Glomerular endothelial cell (primary cell): ENCODE data around the gene FDXR. TPM values are rescaled to one million over a fixed set of nuclear protein-coding genes. Genes with fewer than 3 reads are reported as not detected.

Experiments used
- DNase-seq: peaks from one replicate; pipeline ENCODE4 v3.0.0-alpha.2; 2011; ENCODE audit warnings: low read depth, low spot score; ENCODE audit errors: extremely low read depth
- total RNA-seq: library from RNA; depleted of rRNA; stranded (reverse); fragments of >200 nt; gene quantifications from 2 replicates; pipeline ENCODE4 v1.2.3, GENCODE V29; 2015

The FDXR gene
- total RNA-seq, 1 donor from 2014 or later = 38.6 TPM

DNA sequence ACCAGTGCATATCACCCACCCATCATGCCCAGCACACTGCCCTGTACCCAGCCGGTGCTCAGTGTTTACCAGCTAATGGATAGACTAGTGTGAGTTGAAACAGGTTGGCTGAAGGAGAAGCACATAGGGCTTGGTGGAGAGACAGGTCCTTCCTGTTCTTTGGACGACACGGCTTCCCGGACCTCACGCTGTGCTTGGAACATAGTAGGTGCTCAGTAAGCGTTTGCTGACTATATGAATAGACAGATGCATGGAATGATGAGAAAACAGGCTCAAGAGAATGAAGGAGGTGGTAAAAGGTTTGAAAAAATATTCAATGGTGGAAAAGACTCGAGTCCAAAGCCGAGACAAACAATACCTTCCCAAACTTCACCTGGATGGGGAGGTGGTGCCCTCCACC lies 27.4 kb upstream of the FDXR start:
- no peak for DNase-seq

GRCh38 chr17:74898376-74898946 lies 25.7 kb upstream of the FDXR start:
- DNase-seq = no peak

GRCh38 chr17:74893936-74894671 lies 21.3 kb upstream of the FDXR start:
- DNase-seq = no peak

GRCh38 chr17:74892974-74893911 lies 20.4 kb upstream of the FDXR start, which contains the start of gene FADS6:
TSS of gene FADS6 (minus strand) at chr17:74893633. CDS start at chr17:74893595, 38 bp downstream.
- no peak for DNase-seq

DNA sequence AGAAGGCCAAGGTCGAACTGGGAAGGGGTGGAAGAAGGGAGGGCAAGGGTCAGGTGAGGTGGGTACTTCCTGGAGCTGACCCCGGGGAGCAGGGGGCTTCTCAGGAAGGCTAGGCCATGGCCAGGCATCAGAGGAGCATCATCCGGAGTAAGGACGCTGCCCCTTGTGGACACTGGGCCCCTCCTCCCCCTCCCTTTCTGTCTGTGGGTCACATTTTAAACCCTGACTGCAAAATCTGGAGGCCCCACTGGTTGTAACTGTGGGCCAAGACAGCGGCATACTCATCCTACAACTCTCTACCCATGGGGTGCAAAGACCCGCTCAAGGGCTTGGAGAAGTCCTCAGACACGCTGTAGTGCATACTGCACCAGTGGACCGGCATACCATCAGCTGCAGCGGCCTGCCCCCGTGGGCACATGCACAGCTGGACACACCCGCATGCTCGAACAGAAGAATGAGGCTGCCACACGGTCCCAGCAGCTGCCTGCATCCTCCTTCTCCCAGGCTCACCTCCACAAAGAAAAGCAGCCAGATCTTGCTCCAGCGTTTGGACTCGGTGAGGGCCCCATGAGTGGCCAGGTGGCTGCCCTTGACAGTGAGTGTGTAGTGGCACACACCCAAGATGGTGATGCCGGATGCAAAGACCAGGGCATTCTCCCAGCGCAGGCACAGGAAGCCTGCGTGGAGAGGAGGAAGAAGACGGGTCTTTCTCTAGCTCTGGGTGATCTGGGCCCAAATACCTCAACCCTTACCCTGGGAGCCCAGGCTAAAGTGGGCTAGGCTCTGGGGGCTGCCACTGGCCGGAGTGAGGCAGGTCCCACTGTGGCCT lies 19.4 kb upstream of the FDXR start:
- DNase-seq = no peak

DNA sequence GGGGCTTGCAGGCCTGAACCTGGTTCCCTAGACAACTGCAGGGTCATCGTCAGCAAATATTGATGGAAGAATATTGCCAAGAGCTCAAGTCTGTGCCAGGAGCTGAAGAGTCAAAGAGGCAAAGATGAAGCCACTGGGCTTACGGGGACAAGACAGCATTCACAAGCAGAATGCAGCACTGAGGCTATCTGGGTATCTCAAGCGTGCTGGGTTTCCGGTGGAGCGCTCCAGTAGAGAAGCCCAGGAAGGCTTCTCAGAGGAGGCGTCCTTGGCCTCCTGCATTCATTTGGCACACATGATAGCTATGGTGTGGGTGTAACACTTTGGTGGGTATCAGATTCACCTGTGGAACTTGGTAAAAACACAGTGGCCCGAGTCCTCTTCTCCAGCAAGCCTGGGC lies 17.8 kb upstream of the FDXR start:
- no peak for DNase-seq

DNA sequence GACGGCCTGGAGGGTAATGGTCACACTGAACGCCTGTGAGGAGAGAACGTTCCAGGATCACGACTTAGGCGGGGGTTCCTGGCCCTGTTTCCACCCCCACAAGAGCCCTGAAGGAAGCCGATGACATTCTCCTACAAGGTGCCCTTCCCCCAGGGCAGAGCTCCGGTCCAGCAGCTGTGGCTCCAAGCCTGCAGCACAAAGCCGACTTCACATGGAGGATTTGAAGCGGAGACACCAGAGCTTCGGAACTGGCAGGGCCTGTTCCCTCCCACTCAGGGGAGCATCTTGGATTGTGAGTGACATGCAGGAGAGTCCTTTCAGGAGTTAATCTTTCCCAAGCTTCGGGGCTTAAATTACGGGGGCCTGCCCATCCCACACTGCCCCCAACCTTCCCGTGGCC lies 15.7 kb upstream of the FDXR start:
- DNase-seq = no peak

GRCh38 chr17:74883241-74883745 lies 10.5 kb upstream of the FDXR start:
- no peak for DNase-seq

- no peak for DNase-seq
Observed at GRCh38 chr17:74882517-74883240, 9.9 kb upstream of the FDXR start.

GRCh38 chr17:74881073-74881472 lies 8.3 kb upstream of the FDXR start:
- no peak for DNase-seq

DNA sequence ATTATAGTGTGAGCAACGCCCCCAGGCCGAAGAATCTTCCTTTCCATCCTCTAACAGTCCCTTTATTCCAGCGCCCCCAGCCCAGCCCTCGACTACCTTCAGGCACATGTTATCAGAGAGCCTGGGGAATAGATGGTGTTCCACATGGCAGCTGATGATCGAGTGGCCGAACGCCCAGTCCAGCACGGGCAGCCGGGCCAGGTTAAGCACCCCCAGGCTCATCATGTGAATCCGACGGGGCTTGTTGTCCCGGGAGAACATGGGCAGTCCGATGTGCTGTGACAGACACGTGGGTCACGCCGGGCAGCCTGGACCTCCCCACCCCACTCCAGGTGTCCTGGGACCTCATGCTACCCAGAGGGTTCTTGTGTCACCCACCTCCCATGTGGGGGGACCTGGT lies 6.5 kb upstream of the FDXR start:
- no peak for DNase-seq

DNA sequence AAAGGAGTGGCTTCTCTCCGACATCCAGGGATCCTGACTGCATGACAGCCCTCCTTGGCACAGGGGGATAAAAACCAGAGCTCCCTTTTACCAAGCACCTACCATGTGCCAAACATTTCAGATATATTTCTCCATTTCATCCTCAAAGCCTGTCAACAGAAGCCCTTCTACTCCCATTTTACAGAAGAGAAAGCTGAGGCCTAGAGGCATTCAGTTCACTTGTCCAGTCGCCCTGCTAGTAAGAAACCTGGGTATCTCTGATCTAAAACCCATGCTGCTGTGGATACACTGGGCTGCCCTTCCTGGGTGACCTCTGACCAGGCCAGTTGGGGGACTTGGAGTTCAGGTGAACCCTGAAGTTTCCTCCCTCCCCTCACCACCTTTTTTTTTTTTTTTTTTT lies 5.9 kb upstream of the FDXR start:
- no peak for DNase-seq

GRCh38 chr17:74877592-74878548 lies 5.1 kb upstream of the FDXR start:
- no peak for DNase-seq

DNA sequence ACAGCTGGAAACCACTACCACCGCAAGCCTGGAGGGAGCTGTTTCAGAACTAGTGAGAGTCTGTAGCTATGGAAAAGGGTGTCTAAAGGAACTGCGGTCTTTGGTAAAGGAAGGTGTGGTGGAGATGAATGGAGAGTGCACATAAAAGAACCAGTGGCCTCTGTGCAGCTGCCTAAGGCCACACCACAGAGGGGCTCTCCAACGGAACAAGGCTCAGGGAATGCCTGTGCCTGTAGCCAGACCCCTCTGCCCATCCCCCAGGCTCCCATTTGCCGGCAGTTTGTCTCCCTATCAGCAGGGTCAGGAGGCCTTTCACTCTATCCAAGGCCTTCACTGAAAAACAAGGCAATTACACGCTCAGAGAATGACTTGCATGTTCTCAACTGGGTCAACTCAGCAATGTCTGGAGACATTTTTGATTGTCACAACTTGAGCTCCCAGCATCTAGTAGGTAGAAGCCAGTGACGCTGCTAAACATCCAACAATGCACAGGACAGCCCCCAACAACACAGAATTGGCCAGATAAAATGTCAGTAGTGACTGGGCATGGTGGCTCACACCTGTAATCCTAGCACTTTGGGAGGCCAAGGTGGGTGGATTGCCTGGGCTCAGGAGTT lies 3.3 kb upstream of the FDXR start:
- no peak for DNase-seq

DNA sequence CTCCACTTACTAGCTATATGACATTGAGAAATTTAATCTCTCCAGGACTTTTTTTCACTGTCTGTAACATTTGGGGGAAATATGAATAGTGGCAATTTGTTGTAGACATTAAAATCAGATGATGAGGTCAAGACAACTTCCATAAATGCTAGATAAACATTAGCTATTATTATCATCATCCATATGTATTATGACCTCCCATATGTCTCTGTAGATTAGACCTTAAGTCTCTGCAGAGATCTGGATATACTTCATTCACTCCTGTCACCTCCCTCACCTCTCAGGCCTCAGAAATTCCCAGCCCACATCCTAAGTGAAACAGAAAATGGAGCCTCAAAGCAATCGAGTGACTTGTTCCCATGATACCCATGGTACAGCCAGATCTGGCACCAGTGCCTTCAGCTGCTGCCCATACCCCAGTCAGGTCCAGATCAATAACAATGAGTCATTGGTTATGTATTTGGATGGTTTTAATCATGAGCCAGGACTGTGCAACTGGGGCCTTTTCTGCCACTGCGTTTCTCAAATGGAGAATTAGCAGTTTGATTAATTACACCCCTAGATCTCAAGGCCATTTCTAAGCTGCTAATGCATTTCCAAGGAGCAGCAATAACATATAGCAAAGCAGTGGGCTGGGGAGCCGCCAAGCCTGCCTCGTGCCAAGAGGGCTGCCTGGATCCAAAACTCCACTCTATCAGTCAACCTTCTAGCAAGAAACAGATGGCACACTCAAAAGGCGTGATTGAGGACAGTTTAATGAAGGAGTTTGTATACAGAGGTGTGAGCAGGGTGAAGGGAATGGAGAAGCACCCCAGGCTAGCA lies 2.6 kb upstream of the FDXR start:
- DNase-seq = no peak

DNA sequence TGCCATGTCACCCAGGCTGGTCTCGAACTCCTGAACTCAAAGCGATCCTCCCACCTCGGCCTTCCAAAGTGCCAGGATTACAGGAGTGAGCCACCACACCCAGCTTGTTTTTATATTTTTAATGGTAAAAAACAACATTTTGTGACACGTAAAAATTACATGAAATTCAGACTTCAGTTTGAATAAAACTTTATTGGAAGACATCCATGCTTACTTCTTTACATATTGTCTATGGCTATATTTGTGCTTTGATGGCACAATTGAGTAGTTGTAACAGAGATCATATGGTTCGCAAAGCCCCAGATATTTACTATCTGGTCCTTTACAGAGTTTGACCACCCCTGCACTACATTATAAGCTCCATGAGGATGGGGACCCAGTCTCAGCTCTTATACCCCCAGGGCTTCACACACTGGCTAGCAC lies 1.8 kb upstream of the FDXR start:
- DNase-seq = no peak

- DNase-seq = no peak
Observed at GRCh38 chr17:74873874-74874614, 1.2 kb upstream of the FDXR start.
